RWPE1 (cell line): ENCODE data around the gene KRT27.

Source experiments
- CTCF ChIA-PET: fragments of 350-600 bp; sonication (Branson Sonifier 250); formaldehyde crosslinking; extraction: SDS; loops from one replicate; lab custom pipeline; 2021; lab: Yijun Ruan, JAX
- POLR2A ChIA-PET: fragments of 400-600 bp; formaldehyde crosslinking; extraction: SDS; loops from one replicate; lab custom pipeline; 2020; ENCODE audit warnings: antibody characterized with exemption; ENCODE audit not compliant: low non-redundant PET; lab: Yijun Ruan, JAX
- DNase-seq: peaks from one replicate; pipeline ENCODE4 v3.0.0; 2012; ENCODE audit warnings: low spot score
- H3K27ac ChIP-seq: fragments of 450-650 bp; 2 replicates; pipeline ENCODE4 v1.5.1; 2017
- CTCF ChIP-seq: fragments of 450-650 bp; conservative IDR thresholded peaks from 2 replicates; pipeline ENCODE4 v1.5.1; 2017; ENCODE audit warnings: low read depth, mild to moderate bottlenecking

Gene KRT27

GRCh38 chr17:40730970-40731369, 51.4 kb downstream of the KRT27 start:
- ChIA-PET CTCF (no interaction called here), POLR2A (no interaction called here)
- no peak for DNase-seq
- TF ChIP-seq CTCF, result no peak
- H3K27ac ChIP-seq, result no peak overlapping the region

GRCh38 chr17:40727447-40728231, 54.7 kb downstream of the KRT27 start:
- POLR2A ChIA-PET, result no interaction called here
- CTCF ChIA-PET, result interaction anchor here (0.6 to 0.7 kb wide), 2 partner anchors 67 to 97 kb away, joined by 3 read pairs; no protein-coding TSS in a partner anchor
- no peak for TF ChIP-seq CTCF
- H3K27ac ChIP-seq, result no peak overlapping the region
- peak; percentile 34 for DNase-seq

- ChIA-PET POLR2A (no interaction called here), CTCF (no interaction called here)
- no peak for DNase-seq
- TF ChIP-seq CTCF, result peak; percentile 27; the same call in 1 of the 2 replicates
- no peak overlapping the region for H3K27ac ChIP-seq
Measured at GRCh38 chr17:40726919-40727318, 55.4 kb downstream of the KRT27 start.
